Activated CD8-positive, alpha-beta memory T cell treated with anti-CD3 and anti-CD28 coated beads, Interleukin-2, amount 50 U/mL, for 1 hour (primary cell): ENCODE results near the gene APOBEC3G.
"Not testable (repeated sequence)": the region's sequence is repeated elsewhere in the genome, so short reads cannot be mapped to it uniquely, and the experiment has no call there.

Experiments
- DNase-seq: peaks from one replicate; pipeline ENCODE4 v3.0.0-alpha.2; 2020; ENCODE audit errors: extremely low read depth

The APOBEC3G gene

DNA sequence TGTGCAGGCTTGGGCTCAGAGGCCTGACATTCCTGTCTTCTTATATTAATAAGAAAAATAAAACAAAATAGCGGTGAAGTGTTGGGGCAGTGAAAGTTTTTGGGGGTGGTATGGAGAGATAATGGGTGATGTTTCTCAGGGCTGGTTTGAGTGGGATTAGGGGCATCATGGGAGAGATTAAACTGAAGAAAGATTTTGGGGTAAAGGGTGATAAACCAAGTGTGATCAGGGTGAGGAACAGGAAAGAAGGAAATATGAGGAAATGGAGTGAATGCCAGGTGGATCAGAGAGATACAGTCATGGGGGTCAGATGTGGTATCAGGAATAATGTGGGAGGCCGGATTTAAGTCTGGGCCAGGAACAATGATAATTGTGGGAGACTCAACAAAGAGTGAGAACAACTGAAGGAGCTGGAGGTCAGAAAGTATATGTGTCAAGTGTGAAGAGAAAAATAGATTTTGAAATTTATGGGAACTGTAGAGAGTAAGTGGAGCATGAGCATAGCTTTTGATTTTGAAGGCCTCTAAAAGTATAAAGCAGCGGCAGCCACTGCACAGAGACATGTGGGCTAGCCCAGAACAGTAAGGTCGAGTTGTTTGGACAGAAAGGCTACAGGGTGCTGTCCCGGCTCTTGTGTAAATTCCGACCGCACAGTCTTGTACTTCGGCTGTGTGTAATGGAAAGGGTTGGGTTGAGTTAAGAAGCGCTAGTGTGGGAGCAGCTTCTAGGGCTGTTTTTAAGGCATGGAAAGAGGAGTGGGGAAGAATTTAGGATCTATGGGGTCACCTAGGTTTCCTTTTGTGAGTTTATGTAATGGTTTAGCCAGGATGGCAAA lies 10.4 kb upstream of the APOBEC3G start:
- not testable (repeated sequence) for DNase-seq

GRCh38 chr22:39068033-39068785 lies 8.9 kb upstream of the APOBEC3G start:
- DNase-seq = no peak

GRCh38 chr22:39070186-39070585 lies 6.9 kb upstream of the APOBEC3G start:
- DNase-seq = no peak

DNA sequence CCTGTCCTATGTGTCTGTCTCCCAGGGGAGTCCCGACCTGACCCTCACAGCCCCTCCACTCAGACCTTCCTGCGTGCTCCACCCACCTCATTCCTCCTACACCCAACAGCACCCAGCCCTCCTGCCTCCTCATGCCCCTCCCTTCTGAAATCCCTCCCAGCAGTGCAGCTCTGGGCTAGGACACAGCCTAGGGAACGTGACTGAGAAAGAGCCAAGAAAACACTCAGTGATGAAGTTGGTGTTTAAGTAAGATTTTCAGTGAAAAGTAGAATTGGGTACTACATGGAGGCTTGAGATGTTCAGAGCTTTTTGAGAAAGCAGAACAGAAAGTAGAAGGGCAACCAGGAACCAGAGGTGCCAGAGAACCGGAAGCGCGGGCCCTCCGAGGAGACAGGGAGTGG lies 4.5 kb upstream of the APOBEC3G start:
- not testable (repeated sequence) for DNase-seq

DNA sequence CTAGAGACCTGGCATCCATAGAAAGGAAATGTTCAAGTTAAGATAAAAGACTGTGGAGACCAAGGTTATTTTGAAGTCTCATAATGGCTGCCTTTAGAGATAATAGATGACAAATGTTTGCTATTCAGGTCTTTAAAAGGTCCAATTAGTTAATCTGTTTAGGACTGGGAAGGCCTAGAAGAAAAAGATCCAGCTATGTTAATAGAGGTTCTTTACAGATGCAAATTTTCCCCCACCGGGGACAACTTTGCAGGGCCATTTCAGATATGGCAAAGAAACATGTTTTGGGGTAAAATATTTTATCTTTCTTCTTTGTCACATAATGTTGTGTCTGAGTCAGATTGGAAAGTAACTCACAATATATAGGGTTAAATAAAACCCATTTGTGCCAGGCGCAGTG lies 3.1 kb upstream of the APOBEC3G start:
- no peak for DNase-seq

- not testable (repeated sequence) for DNase-seq
These were observed 685 bp upstream of the APOBEC3G start for GRCh38 chr22:39076155-39077025.

DNA sequence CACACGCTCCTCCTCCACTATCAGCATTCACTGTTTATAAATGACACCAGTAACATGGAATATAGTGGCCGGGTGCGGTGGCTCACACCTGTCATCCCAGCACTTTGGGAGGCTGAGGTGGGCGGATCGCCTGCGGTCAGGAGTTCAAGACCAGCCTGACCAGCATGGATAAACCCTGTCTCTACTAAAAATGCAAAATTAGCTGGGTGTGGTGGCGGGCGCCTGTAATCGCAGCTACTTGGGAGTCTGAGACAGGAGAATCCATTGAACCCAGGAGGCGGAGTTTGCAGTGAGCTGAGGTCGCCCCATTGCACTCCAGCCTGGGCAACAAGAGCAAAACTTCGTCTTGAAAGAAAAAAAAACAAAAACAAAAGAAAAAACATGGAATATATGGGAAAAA lies 837 bp downstream of the APOBEC3G start:
- DNase-seq = not testable (repeated sequence)

- DNase-seq = no peak
These were observed 1.3 kb downstream of the APOBEC3G start for GRCh38 chr22:39078329-39078728.

DNA sequence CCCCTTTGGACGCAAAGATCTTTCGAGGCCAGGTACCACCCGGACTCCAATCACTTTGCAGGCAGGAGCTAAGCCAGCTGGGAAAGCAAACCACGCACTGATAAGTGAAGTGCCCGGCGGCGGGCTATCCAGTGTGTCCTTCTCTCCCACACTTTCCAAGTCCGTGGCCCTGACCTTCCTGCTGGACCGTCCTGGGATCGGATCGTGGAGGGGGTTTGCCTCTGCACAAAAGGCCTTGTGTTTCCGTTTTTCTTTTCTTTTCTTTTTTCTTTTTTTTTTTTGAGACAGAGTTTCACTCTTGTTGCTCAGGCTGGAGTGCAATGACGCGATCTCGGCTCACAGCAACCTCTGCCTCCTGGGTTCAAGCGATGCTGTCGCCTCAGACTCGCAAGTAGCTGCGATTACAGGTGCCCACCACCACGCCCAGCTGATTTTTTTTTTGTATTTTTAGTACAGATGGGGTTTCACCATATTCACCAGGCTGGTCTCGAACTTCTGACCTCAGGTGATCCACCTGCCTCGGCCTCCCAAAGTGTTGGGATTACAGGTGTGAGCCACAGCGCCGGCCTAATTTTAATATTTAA lies 2.1 kb downstream of the APOBEC3G start:
- DNase-seq = not testable (repeated sequence)

DNA sequence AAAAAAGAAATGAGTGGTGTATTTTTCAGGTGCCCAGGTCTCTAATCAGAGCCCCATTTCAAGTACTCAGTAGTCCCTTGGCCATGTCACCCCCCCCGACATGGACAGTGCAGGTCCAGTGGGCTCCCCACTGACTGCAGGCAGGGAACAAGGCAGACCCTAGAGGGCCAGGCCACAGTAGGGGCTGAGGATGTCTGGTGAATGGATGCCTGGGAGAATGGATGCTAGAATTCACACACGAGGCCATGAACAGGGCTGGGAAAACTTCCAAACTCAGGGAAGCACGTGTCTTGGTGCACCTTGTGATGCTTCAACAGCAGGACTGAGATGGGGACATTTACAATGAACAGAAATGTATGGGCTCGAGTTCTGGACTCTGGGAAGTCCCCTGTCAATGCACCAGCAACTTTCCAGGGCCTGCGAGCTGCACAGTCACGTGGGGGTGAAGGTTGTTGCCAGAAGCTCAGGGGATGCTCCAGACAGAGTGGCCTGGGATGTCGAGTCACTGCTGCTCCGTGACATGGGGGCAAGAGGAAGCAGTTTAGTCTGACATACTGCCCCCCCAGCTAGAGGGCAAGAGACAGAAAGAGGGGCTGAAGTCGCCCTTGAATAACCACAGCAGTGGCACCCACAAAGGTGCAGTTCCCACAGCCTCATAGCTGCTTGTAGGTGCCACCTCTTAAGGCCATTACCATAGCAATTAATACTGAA lies 3.1 kb downstream of the APOBEC3G start:
- no peak for DNase-seq

- no peak for DNase-seq
These were observed 3.9 kb downstream of the APOBEC3G start for GRCh38 chr22:39081016-39081415.

GRCh38 chr22:39081598-39081997 lies 4.5 kb downstream of the APOBEC3G start:
- DNase-seq = no peak

DNA sequence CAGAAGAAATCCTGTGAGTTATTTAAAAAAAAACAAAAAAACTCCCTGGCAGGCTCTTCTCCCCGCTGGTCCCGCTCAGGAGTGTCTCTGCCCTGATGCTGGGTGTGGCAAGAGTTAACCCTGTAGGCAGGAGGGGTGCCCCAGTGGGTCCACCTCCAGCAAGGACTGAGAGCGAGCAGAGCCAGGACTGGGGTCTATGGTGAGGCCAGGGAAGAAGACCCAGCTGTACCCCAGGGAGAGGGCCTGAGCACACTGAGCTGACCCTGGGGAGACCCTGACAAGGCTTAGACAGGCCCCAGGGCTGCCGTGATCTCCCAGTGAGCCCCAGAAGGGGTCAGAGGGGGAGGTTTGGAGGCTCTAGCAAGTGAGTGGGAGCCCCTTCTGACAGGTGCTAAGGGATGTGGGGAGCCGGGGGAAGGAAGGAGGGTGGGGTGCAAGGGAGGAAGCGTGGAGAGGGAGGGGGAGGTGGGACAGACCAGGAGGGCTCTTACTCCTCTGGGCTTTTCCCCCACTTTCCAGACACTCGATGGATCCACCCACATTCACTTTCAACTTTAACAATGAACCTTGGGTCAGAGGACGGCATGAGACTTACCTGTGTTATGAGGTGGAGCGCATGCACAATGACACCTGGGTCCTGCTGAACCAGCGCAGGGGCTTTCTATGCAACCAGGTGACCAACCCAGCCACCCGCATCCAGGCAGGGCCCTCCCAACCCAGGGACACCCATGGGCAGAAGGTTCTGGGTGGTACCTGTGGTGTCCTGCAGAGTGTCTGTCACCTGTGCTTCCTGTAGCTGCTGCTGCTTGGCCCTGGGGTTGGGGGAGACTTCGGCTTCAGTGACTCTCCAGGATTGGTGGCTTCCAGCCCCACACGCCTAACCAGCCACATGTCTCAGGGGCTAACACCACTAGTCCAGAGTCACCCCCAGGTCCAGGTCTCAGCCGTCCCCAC lies 6.4 kb downstream of the APOBEC3G start:
- DNase-seq = no peak

DNA sequence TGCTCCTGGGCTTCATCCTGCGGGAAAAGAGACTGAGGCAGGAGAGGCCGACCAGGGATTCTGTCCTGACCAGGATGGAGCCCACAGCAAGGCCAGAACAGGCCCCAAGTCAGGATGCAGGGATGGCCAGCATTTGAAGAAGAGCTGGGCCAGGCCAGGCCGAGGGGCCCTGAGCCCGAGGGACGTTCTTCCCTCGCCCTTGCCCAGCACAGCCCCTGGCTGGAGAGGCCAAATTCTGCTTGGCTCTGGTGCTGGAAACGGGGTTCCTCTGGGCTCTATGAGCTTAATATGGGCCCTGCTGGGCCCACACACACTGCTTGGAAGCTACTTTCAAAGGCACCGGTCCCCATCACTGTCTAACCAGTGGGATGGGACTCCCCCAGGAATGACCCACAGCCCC lies 7.6 kb downstream of the APOBEC3G start:
- no peak for DNase-seq

DNA sequence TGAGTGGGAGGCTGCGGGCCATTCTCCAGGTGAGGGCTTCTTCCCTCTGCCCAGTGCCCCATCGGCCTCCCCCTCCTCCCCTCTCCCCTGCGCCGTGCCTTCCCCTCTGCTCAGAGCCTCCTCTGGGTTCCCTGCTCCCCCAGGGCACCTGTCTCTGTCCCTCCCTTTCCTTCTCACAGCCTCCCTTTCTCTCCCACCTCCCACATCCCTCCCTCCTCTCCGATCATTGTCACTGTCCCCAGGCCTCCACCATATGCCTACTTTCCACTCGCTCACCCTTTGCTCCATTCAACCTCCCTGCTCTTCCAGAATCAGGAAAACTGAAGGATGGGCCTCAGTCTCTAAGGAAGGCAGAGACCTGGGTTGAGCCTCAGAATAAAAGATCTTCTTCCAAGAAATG lies 10.0 kb downstream of the APOBEC3G start:
- no peak for DNase-seq

DNA sequence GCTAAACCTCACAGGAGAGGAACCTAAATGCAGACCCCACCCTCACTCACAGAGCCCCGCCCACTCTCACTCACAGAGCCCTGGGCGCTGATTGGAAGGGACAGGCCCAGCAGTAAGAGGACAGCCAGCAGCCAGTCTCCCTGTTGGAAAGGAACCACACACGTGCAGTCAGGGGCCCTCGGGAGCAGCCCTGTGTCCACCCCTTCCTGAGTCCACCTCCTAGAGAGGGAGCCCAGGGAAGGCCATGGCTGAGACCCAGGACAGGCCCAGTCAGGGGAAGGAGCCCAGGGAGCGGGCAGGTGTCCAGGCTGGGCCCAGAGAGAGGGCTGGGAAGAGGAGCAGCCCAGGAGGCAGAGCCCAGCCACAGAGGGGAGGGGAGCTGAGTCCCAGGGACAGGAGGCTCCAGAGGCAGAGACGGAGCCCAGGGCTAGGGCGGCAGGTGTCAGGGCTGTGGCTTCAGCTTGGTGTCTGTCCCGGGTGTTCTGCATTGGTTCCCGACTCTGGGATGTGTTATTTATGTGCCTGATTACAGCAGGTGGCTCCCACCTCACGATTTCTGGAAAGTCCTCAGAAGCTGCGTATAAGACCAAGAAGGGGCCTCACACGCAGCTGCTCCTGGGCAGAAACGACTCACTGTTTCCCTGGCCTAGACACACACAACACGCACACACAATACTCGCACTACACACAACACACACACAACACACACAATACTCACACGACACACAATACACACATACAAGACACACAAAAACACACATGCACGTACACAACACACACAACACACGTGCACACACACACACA lies 11.0 kb downstream of the APOBEC3G start:
- no peak for DNase-seq

GRCh38 chr22:39088685-39089032 lies 11.6 kb downstream of the APOBEC3G start:
- no peak for DNase-seq

DNA sequence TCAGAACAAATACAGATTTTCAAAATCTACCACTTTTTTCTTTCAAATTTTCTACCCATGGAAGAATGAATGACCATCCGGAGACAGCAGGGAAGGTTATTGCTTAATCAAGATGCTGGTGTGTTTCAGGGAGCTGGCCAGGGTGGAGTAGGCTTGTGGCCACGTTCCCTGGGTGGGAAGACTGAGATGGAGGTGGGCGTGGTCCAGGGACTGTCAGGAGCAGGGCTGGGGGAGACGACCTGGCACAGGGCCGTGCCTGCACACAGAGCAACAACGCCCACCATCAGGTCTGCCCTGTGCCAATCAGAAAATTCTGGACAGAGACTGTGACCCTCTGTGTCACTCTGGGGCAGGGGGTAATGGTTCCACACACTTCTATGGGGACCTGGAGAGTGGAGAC lies 12.9 kb downstream of the APOBEC3G start:
- DNase-seq = no peak

DNA sequence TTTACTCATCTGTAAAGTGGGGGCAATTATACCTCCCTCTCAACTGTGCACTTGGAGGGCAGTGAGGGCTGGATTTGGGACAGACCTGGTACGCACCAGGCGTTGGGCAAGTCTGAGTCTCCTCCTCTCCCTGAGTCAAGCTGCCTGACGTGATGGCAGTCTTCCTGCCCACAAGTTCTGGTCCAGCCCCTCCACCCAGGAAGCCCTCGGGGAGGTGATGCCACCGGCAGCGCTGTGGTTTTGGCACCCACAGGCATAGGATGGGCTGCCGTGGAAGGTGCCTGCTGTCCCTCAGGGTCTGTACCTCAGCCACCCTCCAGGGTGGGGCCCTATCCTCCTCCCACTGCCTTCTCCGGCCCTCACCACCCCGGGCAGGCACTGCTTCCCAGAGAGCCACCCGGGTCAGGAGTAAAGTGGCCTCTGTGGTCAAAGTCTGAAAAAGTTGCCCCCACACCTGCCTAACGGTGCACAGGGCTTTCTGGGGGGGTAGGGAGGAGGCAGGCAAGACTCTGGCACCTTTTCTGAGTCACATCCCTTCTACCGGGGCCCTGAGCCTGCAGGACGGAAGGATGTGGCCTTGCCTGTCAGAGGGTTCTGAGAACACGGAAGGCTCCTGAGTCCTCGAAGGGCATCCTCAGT lies 13.5 kb downstream of the APOBEC3G start:
- DNase-seq = peak; percentile 82
